Upper lobe of right lung (tissue), 1 donor: ENCODE data around the gene RHBDL1. TPM values are rescaled to one million over a fixed set of nuclear protein-coding genes. Genes with fewer than 3 reads are reported as not detected.

ENCODE experiments used
- ATAC-seq: fragments of 200-7000 bp; cut with Tn5 transposase; one replicate; pipeline ENCODE4 v1.9.1; 2020; ENCODE audit warnings: mild to moderate bottlenecking, moderate library complexity
- DNase-seq: peaks from one replicate; pipeline ENCODE4 v3.0.0-alpha.2; 2020
- H3K27ac ChIP-seq: fragments of 200-600 bp; one replicate; pipeline ENCODE4 v1.8.0; 2022
- H3K27me3 ChIP-seq: fragments of 200-600 bp; one replicate; pipeline ENCODE4 v1.8.0; 2022; ENCODE audit warnings: mild to moderate bottlenecking
- H3K36me3 ChIP-seq: fragments of 200-600 bp; one replicate; pipeline ENCODE4 v1.8.0; 2022
- H3K4me1 ChIP-seq: fragments of 200-600 bp; one replicate; pipeline ENCODE4 v1.8.0; 2022
- H3K4me3 ChIP-seq: fragments of 200-600 bp; one replicate; pipeline ENCODE4 v1.8.0; 2022; ENCODE audit warnings: mild to moderate bottlenecking
- H3K9me3 ChIP-seq: fragments of 200-600 bp; one replicate; pipeline ENCODE4 v1.8.0; 2022
- CTCF ChIP-seq: fragments of 200-600 bp; IDR thresholded peaks from one replicate; pipeline ENCODE4 v1.8.0; 2022; ENCODE audit warnings: antibody characterized with exemption
- intact Hi-C: fragments of 100-400 bp; cut with DNase I; formaldehyde crosslinking; loops from one replicate; pipeline ENCODE4 v1.11.0; 2022
- total RNA-seq: library from RNA; stranded (reverse); fragmentation: NEBNext Ultra II Directional; extraction: Animal tissue kit (Norgen Biotek cat#: 25700); gene quantifications from one replicate; pipeline ENCODE4 v1.2.1, GENCODE V29; 2021
- donor health status: DM: no; HTN: yes; CAD: no; lungs with severe emphysema.

RHBDL1 gene
- total RNA-seq, 1 donor from 2014 or later = 2.0 TPM

GRCh38 chr16:726188-726437, 50.6 kb downstream of the RHBDL1 start:
- peaks cover 16% of the 10 kb centered on the region for H3K27me3 ChIP-seq
- no peak for TF ChIP-seq CTCF
- no peaks in the 10 kb centered on the region for H3K9me3 ChIP-seq
- peak overlapping the region; percentile 58 for H3K4me3 ChIP-seq
- DNase-seq (no peak), ATAC-seq (no peak)
- H3K4me1 ChIP-seq = peaks cover 27% of the 10 kb centered on the region
- no peaks in the 10 kb centered on the region for H3K36me3 ChIP-seq
- intact Hi-C loops = no loop called here
- no peak overlapping the region for H3K27ac ChIP-seq

- DNase-seq = peak; percentile 82
- TF ChIP-seq CTCF = no peak
- H3K4me3 ChIP-seq = peak within 1 kb of the TSS; percentile 58
Measured at GRCh38 chr16:726438-727290, 51.2 kb downstream of the RHBDL1 start, which contains the start of the genes CCDC78 and HAGHL. Gene CCDC78, minus strand, starts transcription at chr16:726443. Its CDS starts 76 bp downstream, at chr16:726367. Gene HAGHL, plus strand, starts transcription at chr16:727106. Its CDS starts 404 bp downstream, at chr16:727510.

GRCh38 chr16:727291-727977, 52.0 kb downstream of the RHBDL1 start:
- H3K27ac ChIP-seq = peak overlapping the region; percentile 47
- intact Hi-C loops = no loop called here

More at GRCh38 chr16:726438-727290, 51.2 kb downstream of the RHBDL1 start, which contains the start of the genes CCDC78 and HAGHL:
- ATAC-seq = peak; percentile 42
- Histone ChIP-seq H3K27ac (peak within 1 kb of the TSS; percentile 47), H3K27me3 (peaks cover 16% of the 10 kb centered on the region), H3K4me1 (peaks cover 25% of the 10 kb centered on the region), H3K36me3 (peaks cover under 1% of the 10 kb centered on the region), H3K9me3 (no peaks in the 10 kb centered on the region)
- intact Hi-C loops = no loop called here

More at GRCh38 chr16:727291-727977, 52.0 kb downstream of the RHBDL1 start:
- Histone ChIP-seq H3K9me3 (no peaks in the 10 kb centered on the region), H3K36me3 (peaks cover 8% of the 10 kb centered on the region), H3K27me3 (peaks cover 16% of the 10 kb centered on the region), H3K4me1 (peaks cover 20% of the 10 kb centered on the region), H3K4me3 (peak overlapping the region; percentile 58)
- ATAC-seq (peak; percentile 1), DNase-seq (no peak)
- TF ChIP-seq CTCF = no peak

Other genes starting within 250 kb of the RHBDL1 start
- gene CAPN15, start 148.0 kb upstream of the RHBDL1 start, total RNA-seq = 45.2 TPM
- not detected for gene PRR35, start 115.3 kb upstream of the RHBDL1 start, total RNA-seq
- gene NHLRC4, start 108.7 kb upstream of the RHBDL1 start, total RNA-seq = 0.98 TPM
- 59.4 TPM for gene PIGQ, start 105.7 kb upstream of the RHBDL1 start, total RNA-seq
- gene RAB40C, start 85.6 kb upstream of the RHBDL1 start, total RNA-seq = 47.6 TPM
- gene WFIKKN1, start 44.7 kb upstream of the RHBDL1 start, total RNA-seq = 1.5 TPM
- gene METTL26, start 39.4 kb upstream of the RHBDL1 start, total RNA-seq = 53.5 TPM
- gene MCRIP2, start 33.8 kb upstream of the RHBDL1 start, total RNA-seq = 57.9 TPM
- gene WDR90, start 26.3 kb upstream of the RHBDL1 start, total RNA-seq = 23.2 TPM
- gene RHOT2, start 7.5 kb upstream of the RHBDL1 start, total RNA-seq = 92.5 TPM
- 98.9 TPM for gene STUB1, start 4.7 kb downstream of the RHBDL1 start, total RNA-seq
- 51.3 TPM for gene JMJD8, start 8.7 kb downstream of the RHBDL1 start, total RNA-seq
- 12.9 TPM for gene WDR24, start 14.7 kb downstream of the RHBDL1 start, total RNA-seq
- gene FBXL16, start 30.1 kb downstream of the RHBDL1 start, total RNA-seq = 3.6 TPM
- gene METRN, start 39.4 kb downstream of the RHBDL1 start, total RNA-seq = 30.4 TPM
- 30.5 TPM for gene ANTKMT, start 45.5 kb downstream of the RHBDL1 start, total RNA-seq
- gene CCDC78, start 50.8 kb downstream of the RHBDL1 start, total RNA-seq = 0.78 TPM
- gene HAGHL, start 51.4 kb downstream of the RHBDL1 start, total RNA-seq = 8.9 TPM
- gene CIAO3, start 65.3 kb downstream of the RHBDL1 start, total RNA-seq = 24.2 TPM
- gene MSLN, start 85.1 kb downstream of the RHBDL1 start, total RNA-seq = 93.3 TPM
- gene RPUSD1, start 112.7 kb downstream of the RHBDL1 start, total RNA-seq = 14.2 TPM
- 12.3 TPM for gene CHTF18, start 112.9 kb downstream of the RHBDL1 start, total RNA-seq
- gene GNG13, start 125.1 kb downstream of the RHBDL1 start, total RNA-seq = not detected